ENCODE measurements around the gene TRIM60.

GRCh38 chr4:165016971-165017370 is 14.8 kb upstream of the TRIM60 start:
- TF ChIP-seq POLR2A (IDR thresholded peaks at IDR 0.05; ENCODE audit: low read depth) (no peak), CTCF (IDR thresholded peaks at IDR 0.05) (no peak), POLR2AphosphoS5 (IDR thresholded peaks at IDR 0.05) (no peak)

Data from esophagus muscularis mucosa (tissue), 3 donors.